OCI-LY1 (cell line): ENCODE data around the gene RNASEH1.

Experiments
- EZH2 ChIP-seq: fragments of 200-600 bp; sonication (generic), shearing (Covaris generic); IDR thresholded peaks from 2 replicates; pipeline ENCODE4 v1.8.0; 2017; ENCODE audit warnings: borderline replicate concordance, mixed run types, mild to moderate bottlenecking, antibody characterized with exemption, low read length, moderate library complexity, mixed read lengths
- TF ChIP-seq, protein P1 (sequence below): fragments of 200-600 bp; sonication (generic), shearing (Covaris generic); IDR thresholded peaks from 2 replicates; pipeline ENCODE4 v1.5.1; 2017; ENCODE audit warnings: mild to moderate bottlenecking, antibody characterized with exemption, low read length, moderate library complexity, mixed read lengths

DNA sequence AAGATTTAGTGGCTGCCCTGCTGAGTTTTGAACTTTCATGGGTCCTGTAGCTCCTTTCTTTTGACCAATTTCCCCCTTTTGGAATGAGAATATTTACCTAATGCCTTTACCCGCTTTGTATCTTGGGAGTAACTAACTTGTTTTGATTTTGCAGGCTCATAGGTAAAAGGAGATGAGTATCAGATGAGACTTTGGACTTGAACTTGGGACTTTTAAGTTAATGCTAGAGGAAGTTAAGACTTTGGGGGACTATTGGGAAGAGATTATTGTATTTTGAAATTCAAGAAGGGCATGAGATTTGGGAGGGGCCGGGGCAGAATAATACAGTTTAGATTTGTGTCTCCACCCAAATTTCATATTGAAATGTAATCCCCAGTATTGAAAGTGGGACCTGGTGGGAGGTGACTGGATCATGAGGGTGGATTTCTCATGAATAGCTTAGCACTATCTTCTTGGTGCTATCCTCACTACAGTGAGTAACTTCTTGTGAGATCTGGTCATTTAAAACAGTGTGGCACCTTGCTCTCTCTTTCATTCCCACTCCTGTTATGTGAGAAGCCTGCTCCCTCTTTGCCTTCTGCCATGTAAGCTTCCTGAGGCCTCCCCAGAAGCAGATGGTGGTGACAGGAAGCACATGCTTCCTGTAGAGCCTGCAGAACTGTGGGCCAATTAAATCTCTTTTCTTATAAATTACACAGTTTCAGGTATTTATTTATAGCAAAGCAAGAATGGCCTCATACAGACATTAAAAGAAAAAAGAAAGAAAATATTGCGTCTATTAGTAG is 44.9 kb downstream of the RNASEH1 start:
- TF ChIP-seq, protein P1, sequence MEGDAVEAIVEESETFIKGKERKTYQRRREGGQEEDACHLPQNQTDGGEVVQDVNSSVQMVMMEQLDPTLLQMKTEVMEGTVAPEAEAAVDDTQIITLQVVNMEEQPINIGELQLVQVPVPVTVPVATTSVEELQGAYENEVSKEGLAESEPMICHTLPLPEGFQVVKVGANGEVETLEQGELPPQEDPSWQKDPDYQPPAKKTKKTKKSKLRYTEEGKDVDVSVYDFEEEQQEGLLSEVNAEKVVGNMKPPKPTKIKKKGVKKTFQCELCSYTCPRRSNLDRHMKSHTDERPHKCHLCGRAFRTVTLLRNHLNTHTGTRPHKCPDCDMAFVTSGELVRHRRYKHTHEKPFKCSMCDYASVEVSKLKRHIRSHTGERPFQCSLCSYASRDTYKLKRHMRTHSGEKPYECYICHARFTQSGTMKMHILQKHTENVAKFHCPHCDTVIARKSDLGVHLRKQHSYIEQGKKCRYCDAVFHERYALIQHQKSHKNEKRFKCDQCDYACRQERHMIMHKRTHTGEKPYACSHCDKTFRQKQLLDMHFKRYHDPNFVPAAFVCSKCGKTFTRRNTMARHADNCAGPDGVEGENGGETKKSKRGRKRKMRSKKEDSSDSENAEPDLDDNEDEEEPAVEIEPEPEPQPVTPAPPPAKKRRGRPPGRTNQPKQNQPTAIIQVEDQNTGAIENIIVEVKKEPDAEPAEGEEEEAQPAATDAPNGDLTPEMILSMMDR, result no peak
- TF ChIP-seq EZH2, result no peak
